Activated CD8-positive, alpha-beta memory T cell treated with anti-CD3 and anti-CD28 coated beads, Interleukin-2, amount 50 U/mL, for 24 hours (primary cell): ENCODE data around the gene CCDC149.

Experiments
- DNase-seq: peaks from one replicate; pipeline ENCODE4 v3.0.0-alpha.2; 2020; ENCODE audit errors: extremely low read depth

CCDC149 gene

DNA sequence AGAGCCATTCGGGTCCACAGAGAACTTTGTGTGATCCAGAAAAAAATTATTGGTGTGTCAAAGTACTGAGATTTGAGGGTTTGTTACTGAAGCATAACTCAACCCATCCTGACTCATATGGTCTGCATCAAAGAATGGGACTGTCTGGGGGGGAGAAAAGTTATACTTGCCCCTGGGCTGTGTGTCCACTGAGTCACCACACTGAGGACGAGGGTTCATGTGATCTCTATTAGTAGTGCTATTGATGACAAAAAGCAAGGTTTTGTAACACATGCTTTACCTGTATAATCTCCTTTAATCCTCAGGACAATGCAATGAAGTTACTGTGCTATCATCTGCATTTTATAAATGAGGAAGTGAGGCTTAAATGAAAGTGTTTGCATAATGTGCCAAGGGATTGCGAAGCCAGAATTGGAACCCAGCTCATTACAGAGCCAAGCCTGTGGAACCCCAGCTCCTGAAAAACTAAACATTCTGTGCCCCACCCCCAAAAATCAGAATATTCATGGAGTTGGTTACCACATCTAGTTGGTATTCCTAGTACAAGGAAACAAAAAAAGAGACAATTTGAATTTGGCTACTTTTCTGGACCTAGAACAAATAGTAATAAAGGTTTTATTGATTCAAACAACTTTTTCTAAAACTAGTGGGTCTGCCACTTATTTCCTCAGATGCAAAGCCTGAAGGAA, 31.2 kb downstream of the CCDC149 start:
- DNase-seq: no peak

DNA sequence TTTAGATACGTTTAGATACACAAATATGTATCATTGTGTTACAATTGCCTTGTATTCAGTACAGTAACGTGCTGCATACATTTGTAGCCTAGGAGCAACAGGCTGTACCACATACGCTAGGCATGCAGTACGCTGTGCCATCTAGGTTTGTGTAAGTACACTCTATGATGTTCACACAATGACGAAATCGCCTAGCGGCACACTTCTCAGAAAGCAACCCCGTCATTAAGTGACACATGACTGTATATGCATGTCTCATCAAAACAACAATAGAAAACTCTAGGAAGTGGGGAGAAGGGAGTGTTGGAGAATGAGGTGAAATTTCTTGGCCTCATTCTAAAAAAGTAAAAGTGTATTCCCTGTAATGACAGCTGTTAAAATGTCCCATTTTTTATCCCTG, 32.7 kb downstream of the CCDC149 start:
- no peak for DNase-seq

DNA sequence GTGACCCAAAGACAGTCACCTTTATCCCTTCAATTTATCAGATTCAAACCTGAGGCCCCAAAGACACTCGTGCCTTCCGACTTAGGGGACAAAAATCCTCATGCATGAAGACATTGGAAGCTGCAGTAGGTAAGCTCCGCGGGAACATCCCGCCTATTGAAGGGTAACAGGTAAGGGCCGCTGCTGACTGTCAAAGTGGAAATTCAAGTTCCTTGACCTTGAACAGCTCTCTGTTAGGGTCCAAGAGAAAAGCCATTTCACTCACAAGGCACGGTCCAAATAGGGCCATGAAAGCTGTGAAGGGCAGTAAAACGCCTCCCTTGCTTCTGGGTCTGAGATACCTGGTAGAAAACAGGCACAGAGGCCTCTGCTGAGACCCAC, 34.2 kb downstream of the CCDC149 start:
- DNase-seq: no peak

DNA sequence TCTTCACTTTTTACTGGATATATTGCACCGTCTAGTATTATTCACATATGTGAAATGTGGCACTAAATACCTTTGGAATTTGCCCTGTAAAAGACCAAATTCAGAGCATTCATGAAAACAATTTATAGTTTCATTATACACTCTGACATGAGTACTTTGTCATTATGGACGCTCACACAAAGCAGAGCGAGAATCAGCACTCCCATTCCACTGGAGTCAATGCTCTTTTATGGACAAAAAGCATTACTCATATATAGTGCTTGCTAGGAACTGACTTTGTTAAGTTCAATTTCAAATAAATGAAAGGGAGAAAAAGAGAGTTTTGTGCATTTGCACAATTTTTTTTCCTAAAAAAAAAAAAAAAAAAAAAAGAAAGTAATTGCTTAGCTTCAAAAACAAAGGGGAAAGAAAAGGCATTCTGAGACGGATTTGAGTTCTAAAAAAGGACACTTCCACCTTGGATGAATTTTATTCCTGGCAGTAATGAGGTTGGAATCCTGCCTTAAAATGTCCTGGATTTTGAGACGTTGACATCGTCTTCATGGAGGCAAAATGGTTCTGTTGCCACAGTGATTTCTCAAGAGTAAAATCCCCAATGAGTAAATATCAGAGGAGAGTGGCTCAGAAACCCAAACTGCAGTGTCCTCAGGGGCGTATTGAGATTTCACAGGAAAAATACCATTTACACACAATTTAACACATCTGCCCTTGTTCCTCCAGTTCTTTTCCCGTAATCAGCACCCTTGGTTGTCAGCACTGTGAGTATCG, 34.8 kb downstream of the CCDC149 start:
- DNase-seq: no peak

DNA sequence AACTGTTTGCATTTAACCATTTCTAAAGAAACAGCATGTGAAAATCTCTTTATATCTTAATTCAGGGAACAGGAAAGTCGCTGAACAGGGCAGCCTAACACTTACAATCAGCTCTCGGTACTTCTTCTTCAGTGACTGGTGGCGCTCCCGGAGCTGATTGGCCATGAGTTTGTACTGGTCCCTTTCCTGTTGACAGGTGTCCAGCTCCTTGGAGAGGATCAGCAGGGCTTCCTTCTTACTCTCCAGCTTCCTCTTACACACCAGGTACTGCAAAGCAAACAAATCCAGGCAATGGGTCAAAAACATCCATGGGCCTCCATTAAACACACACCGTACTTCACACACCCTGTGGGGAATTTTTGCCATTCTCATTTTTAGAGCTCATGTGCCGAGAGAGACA, 36.4 kb downstream of the CCDC149 start:
- no peak for DNase-seq

DNA sequence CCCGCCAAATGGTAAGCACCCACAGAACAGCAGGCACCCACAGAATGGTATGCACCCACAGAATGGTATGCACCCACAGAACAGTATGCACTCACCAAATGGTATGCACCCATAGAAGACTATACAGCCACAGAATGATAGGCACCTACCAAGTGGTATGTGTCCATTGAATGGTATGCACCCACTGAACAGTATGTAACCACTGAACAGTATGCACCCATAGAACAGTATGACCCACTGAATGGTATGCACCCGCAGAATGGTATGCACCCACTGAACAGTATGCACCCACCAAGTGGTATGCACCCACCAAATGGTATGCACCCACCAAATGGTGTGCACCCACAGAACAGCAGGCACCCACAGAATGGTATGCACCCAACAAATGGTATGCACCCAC, 40.1 kb downstream of the CCDC149 start:
- DNase-seq: no peak

DNA sequence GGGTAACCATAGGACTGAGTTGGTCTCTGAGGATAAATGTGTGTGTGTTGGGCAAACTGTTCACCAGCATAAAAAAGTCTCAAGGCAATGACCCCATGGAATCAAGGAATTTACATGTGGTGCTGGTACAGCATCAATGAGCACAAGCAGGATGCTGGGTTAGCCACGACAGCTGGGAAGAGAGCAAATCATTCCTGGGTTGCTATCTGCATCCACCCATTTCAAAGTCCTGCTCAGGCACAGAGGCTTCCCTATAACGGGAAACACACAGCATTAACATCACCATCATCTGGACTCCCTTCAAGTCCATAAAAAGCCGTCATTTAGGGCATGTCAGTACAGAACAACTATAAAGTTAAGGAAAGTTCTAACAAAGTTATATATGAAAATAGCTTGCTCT, 41.6 kb downstream of the CCDC149 start:
- no peak for DNase-seq

DNA sequence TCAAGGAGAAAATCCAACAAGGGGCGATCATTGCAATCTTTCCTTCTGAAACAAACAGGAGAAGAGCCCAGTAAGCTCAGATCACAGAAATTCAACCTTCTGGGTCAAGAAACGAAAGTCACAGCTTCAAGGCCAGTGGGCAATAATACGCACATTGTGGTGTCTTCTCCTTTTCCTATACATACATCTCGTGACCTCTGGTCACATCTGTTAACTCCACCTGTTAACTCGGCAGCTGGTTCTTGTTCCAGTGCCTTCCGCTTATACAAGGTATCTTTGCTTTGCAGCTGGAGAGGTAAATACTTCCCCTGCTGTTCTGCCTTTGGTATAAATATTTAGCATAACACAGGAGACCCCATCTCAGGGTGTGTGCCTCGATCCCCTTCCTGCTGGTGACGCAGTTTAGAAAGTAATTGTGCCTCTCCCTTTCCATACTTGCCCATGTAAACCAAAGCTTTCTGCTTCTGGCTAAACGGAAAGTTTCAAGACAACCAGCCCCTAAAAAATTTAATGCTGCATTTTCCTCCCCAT, 45.0 kb downstream of the CCDC149 start:
- no peak for DNase-seq

DNA sequence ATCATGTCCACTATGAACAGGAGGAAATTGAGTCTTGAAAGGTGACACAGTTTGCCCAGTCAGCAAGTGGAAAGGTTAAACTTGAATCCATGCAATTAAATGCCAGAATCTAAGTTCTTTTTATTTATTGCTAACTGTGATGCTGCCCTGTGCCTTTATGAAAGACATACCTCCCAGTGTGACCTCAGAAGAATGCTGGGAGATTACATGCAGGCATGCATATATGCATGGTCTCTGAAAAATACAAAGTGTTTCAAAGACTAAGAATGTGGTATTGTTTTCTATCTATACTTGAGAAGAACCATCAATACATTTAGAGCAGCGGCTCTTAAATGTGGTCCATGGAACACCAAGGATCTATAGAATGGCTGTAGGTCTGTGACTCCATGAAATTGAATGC, 45.6 kb downstream of the CCDC149 start:
- DNase-seq: no peak

DNA sequence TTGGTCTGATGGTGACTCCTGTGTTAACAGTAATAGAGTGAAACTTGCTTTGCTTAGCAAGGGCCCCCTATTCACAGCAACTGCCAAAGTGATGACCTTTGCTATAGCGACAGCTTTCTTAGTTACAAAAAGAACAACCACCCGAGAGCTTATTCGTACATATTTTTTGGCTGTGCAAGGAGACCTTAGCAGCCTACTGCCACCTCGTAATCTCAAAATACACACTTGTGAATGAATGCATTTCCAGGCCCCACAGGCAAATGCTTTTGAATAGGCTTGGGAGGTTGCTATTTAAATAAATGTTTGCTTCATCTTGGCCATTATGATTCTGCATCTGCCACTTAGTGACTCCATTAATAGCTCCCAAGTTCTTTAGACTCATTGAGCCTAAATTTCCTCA, 47.4 kb downstream of the CCDC149 start:
- DNase-seq: no peak

DNA sequence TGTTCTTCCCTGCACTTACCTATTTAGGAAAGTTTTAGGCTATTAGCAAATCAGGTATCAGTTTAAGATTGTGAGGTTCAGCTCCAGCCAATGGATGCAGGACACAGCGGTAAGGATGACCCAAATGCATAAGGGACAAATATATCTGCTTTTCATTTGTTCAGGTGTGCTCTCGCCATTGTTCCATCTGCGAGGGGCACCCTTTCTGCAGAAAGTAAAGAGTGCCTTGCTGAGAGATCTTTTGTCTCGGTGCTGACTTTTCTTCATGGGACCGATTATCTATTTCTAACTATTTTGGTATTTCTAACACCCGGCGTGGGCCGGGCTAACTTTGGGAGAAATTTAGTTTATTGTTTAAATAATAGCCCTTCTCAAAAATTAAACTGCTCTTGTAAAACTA, 49.0 kb downstream of the CCDC149 start:
- no peak for DNase-seq

DNA sequence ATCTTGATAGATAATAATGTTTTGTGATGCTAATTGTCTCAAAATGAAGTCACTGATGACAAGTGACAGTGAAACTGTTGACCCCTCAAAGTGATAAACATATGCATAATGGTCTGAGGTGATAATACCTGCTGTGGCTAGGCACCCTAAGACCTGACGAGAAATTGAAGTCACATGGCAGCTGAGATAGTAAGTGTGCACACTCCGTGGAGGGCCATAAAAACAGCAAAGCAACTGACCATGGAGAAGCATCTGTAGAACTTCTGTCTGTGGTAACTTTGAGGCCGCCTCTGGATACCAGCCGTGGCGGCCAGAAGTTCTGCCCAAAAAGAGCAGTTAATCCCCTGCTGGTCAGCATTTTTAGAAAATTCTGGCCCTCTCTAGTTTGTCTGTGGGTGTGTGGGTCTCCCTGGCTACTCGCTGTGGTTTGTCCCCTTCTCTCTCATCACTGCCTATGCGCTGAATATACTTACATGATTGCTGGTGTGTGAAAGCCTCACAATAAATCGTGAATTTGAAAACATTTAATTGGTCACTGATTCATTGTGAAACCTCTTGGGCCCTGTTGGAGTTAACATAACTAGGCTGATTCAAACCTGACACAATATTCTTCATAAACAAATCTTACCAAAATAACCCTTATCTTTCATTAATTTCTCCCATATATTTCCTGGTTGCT, 50.6 kb downstream of the CCDC149 start:
- no peak for DNase-seq

DNA sequence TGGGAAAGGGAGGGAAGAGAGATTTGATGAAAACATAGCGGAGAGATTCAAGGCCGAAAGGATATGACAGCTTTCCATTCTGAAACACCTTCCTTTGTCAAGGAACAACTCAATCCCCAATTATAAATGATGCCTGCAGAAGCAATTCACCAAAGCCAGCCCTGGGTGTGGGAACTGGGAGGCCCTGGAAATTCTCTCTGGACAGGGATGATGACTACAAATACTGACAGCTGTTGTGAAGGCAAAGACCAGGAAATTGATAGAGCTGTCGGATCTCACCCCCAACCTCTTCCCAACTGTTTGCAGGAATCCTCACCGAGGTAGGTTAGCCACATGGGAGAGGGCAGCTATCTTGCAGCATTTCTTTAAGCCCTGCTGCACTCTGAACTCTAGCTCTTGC, 54.3 kb downstream of the CCDC149 start:
- DNase-seq: no peak

DNA sequence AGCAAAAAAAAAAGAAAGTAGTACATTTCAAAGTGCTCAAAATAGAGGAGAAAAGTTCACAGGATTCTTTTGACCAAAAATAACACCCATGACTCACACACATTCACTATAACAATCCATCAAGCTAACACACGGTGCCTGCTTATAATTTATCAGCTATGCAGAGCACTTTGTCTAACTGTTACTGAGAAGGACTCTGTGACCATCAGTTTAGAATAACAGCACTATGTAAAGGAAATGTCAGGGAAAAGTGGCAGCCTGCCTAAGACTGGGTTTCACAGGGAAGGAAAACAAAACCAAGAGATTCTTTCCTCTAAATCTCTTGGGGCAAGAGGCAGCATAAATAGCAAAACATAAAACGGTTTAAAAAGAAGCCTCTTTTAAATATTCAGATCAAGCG, 54.8 kb downstream of the CCDC149 start:
- DNase-seq: no peak

DNA sequence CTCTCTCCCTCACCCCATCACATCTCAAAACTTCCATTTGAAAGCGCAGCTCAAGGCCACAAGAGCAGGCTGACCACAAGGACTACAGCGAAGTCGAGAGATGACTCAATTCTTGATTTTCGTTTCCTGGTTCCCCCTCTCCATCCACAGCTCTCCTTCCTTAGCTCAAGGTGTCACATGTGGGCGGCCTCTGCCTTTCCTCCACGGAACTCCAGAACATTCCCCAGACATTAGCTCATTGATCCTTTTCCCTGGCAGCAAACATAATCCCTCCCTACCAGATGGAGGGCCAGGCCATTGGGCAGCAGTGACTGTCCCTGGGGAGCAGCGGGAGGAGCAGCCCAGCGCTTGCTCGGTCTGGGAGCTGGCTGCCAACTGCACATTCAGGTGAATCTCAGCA, 56.3 kb downstream of the CCDC149 start:
- DNase-seq: no peak

DNA sequence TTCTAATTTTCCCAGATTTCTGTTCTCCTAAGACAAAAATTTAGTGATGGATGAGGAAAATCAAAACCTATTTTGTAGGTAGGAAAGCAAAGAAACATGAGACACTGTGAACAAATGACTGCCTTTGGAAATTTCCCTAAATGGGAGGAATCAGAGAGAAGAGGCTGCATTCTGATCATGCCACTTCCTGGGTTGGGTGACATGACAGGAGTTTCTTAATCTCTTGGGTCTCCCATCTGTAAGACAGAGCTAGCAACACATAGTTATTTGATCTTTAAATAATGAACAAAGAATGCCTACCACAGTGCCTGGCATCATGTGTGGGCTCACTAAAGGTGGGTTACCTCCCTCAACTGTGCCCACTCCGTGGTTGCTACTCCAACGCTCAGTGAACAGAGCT, 57.1 kb downstream of the CCDC149 start:
- DNase-seq: no peak

DNA sequence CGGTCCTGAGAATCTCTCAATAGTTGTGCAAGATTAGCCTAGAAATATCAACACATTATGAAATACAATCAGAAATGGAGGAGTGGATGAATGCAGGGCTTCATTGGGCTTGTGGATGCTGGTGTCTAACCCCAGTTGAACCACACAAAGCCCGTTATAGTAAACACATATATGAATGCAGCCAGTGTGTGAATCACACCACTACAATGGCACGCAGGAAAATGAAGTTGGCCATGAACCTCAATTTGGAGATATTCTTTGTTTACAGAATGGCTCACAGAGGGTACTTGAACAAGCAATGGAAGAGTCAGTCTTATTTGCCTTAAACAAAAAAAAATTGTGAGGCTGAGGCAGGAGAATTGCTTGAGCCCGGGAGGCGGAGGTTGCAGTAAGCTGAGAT, 59.7 kb downstream of the CCDC149 start:
- DNase-seq: no peak

DNA sequence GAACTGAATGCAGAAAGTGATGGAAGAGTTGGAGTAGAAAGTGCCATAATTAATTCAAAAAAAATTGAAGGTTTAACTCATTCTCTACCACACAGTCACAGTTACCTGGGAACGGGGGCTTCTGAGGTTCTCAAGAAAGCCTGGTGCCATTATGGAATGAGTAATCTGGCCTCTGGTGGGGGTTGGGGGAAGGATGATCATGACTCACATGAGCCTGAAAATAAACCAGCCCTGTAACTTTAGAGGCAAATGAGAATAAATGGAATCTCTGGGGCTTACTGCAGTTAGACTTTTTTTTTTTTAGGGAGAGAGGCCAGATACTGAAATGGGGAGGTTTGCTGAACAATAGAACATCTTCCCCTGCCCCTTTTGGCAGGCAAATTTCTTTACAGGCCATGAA, 62.2 kb downstream of the CCDC149 start:
- no peak for DNase-seq

DNA sequence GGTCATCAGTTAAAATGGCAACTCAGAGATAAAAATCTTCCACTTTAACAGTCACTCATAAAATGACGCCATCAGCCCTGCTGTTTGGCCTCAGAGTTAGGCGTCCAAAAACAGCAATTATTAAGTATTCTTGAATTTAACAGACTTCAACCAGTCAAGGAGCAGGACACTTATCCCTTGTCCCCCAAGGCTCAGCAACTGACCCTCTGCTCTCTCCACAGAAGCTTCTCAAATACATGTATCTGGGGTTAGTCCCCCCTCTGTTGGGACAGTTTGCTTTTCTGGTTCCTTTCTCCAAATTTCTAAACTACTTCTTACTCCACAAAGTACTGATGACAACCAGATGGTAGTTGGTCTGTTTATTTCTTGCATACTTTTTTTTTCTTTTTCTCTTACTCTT, 63.1 kb downstream of the CCDC149 start:
- DNase-seq: no peak

DNA sequence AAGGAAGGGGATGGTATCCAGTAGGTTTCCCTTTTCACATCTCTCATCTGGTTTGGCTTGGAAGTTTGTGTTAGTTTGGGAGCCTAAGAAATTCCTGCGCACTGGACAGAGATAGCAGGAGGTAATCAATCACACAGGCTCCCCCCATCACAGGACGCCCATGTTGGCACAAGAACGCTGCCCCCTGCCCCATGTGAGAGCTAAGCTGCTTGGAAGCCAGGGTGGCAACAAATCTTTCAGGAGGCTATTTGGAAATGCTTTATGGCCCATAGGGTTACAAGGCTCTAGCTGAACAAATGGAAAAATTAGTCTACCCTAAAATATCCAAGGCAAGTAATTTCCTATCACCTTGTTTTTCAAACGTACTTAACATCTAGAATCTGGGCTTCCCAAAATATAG, 63.5 kb downstream of the CCDC149 start:
- DNase-seq: no peak

DNA sequence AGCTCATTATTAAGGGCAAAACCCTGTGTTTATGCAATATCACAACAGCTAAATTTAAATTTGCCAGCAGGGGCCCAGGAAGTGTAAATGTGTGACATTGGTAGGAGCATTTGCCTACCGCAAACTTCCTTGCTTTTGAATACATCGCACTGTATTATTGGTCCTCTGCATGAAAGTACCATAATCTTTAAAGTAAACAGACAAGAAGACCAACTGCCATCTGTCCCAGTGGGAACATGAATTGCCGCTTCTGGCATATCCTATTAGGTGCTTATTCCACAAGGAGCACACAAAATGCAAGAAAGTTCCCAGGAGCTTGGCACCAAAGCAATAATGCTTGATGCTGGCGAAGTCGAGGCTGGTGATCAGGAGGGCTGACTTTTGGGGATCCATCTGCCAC, 66.1 kb downstream of the CCDC149 start:
- no peak for DNase-seq

DNA sequence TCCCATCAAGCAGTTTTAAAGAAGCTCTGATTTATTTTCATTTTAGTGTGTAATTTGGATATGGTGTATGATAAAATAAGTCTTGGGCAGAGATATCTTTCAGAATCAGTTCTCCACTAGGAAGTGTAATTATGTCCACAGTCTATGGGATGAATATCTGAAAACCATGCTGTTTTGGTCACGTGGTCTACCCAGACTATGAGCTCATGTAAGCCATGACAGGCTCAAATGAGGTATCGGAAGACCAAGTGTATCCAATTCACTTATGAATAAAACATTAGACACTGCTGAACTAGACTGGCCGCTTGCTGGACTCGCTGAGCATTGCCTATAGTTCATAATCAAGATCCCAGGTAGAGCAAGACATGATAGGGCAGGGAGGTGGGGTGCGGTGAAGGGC, 66.9 kb downstream of the CCDC149 start:
- no peak for DNase-seq

DNA sequence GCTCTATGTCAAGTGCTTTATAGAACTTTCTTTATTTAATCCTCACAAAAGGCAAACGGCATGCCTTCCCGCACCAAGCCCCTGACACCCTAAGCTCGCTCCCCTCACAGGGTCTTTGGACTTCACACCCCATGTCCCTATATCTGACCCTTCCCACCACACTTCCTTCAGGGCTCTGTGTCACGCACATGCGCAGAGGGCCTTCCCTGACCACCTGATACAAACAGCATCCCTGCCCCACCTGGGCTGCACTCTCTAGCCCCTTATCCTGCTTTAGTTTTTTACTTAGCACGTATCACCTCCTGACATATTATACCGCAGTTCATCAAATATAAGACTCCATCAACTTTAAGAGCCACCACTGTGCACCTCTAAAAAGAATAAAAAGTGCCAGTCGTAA, 67.7 kb downstream of the CCDC149 start:
- DNase-seq: no peak
